Endodermal cell (in vitro differentiated cells): Measurements from ENCODE around the gene PPIP5K2. TPM values are rescaled to one million over a fixed set of nuclear protein-coding genes. Genes with fewer than 3 reads are reported as not detected.

Source experiments
- DNase-seq: peaks from one replicate; pipeline ENCODE4 v3.0.0-alpha.2; 2017
- H3K27ac ChIP-seq: 2 replicates; pipeline ENCODE4 v1.5.1; 2013; ENCODE audit warnings: mild to moderate bottlenecking, low read depth, low read length, moderate library complexity
- H3K27me3 ChIP-seq: 2 replicates; pipeline ENCODE4 v1.6.1; 2013; ENCODE audit warnings: mild to moderate bottlenecking, low read length, moderate library complexity; ENCODE audit not compliant: insufficient read depth, control insufficient read depth, poor library complexity, severe bottlenecking
- H3K36me3 ChIP-seq: 2 replicates; pipeline ENCODE4 v1.7.0; 2013; ENCODE audit warnings: mild to moderate bottlenecking, low read length, moderate library complexity; ENCODE audit not compliant: control insufficient read depth, insufficient read depth
- H3K4me1 ChIP-seq: one replicate; pipeline ENCODE4 v1.7.0; 2013; ENCODE audit warnings: low read length; ENCODE audit not compliant: control insufficient read depth, insufficient read depth
- H3K4me3 ChIP-seq: 2 replicates; pipeline ENCODE4 v1.5.1; 2013; ENCODE audit warnings: mild to moderate bottlenecking, low read length, moderate library complexity
- H3K9ac ChIP-seq: 2 replicates; pipeline ENCODE4 v1.6.1; 2013; ENCODE audit warnings: mild to moderate bottlenecking, low read length, moderate library complexity; ENCODE audit not compliant: poor library complexity, severe bottlenecking; ENCODE audit errors: extremely low read depth
- H3K9me3 ChIP-seq: 2 replicates; pipeline ENCODE4 v1.6.1; 2013; ENCODE audit warnings: mild to moderate bottlenecking, low read length, moderate library complexity; ENCODE audit not compliant: control insufficient read depth
- H3K27ac Mint-ChIP-seq: 2 replicates; pipeline ENCODE4 v1.8.0; 2020; ENCODE audit warnings: mixed read lengths
- H3K27me3 Mint-ChIP-seq: 2 replicates; pipeline ENCODE4 v1.8.0; 2021; ENCODE audit warnings: mild to moderate bottlenecking, mixed read lengths; ENCODE audit not compliant: insufficient read depth
- H3K36me3 Mint-ChIP-seq: 2 replicates; pipeline ENCODE4 v1.8.0; 2020; ENCODE audit warnings: low read depth, mixed read lengths
- H3K4me1 Mint-ChIP-seq: 2 replicates; pipeline ENCODE4 v1.8.0; 2020; ENCODE audit warnings: mixed read lengths
- H3K4me3 Mint-ChIP-seq: 2 replicates; pipeline ENCODE4 v1.8.0; 2020; ENCODE audit warnings: mild to moderate bottlenecking, moderate library complexity, mixed read lengths
- H3K9me3 Mint-ChIP-seq: 2 replicates; pipeline ENCODE4 v1.8.0; 2020; ENCODE audit warnings: mild to moderate bottlenecking, mixed read lengths
- CTCF ChIP-seq: fragments of 200-600 bp; sonication (generic); conservative IDR thresholded peaks from 2 replicates; pipeline ENCODE4 v1.5.0; 2021; ENCODE audit warnings: antibody characterized with exemption, mild to moderate bottlenecking
- WGBS, 2 experiments: methylation state at CpG; one replicate each; pipeline versions ENCODE4 v1.1.5 to v1.1.7; 2013; ENCODE audit warnings: missing lambda C conversion rate in 2 of 2, mixed read lengths in 1 of 2; ENCODE audit not compliant: insufficient coverage in 1 of 2, insufficient read length in 1 of 2; 5-methylcytosine and 5-hydroxymethylcytosine counted together
- total RNA-seq, 2 donors: library from RNA; stranded (reverse); fragmentation: NEBNext Ultra II Directional in 1 of 2; extraction: Animal tissue kit (Norgen Biotek cat#: 25700) in 1 of 2; gene quantifications; 2 replicates in 1 of 2; 3 replicates in 1 of 2; pipeline ENCODE4 v1.2.1, GENCODE V29; 2021

Gene PPIP5K2
- total RNA-seq, 2 donors from 2014 or later: 67.1 to 68.0 TPM

GRCh38 chr5:103256178-103256577, 136.1 kb downstream of the PPIP5K2 start:
- no peak overlapping the region for H3K27ac ChIP-seq
- no peak overlapping the region for H3K4me3 ChIP-seq
- no peak overlapping the region for H3K9ac ChIP-seq
- Mint-ChIP-seq H3K36me3 (no peaks in the 10 kb centered on the region), H3K9me3 (no peaks in the 10 kb centered on the region), H3K27ac (no peak overlapping the region), H3K27me3 (no peaks in the 10 kb centered on the region), H3K4me3 (no peak overlapping the region), H3K4me1 (peaks cover 14% of the 10 kb centered on the region)
- H3K4me1 ChIP-seq: peaks cover 8% of the 10 kb centered on the region
- H3K9me3 ChIP-seq: no peaks in the 10 kb centered on the region
- no peak for DNase-seq
- no peaks in the 10 kb centered on the region for H3K36me3 ChIP-seq
- WGBS, 2 experiments: 82% methylated on average over 4 of the region's 4 CpGs
- peak; percentile 52 for TF ChIP-seq CTCF
- H3K27me3 ChIP-seq: no peaks in the 10 kb centered on the region

- TF ChIP-seq CTCF: no peak
- H3K4me3 ChIP-seq: peak within 1 kb of the TSS; percentile 91
- H3K36me3 ChIP-seq: no peaks in the 10 kb centered on the region
- H3K27me3 ChIP-seq: no peaks in the 10 kb centered on the region
- H3K9me3 ChIP-seq: no peaks in the 10 kb centered on the region
- peak within 1 kb of the TSS; percentile 85 for H3K27ac ChIP-seq
- WGBS, 2 experiments: 0% methylated on average over 45 of the region's 45 CpGs; no CpG with 5 or more reads in 1 of the 2 experiments
- Mint-ChIP-seq H3K27me3 (no peaks in the 10 kb centered on the region), H3K4me1 (peaks cover 31% of the 10 kb centered on the region), H3K9me3 (no peaks in the 10 kb centered on the region), H3K4me3 (peak within 1 kb of the TSS; percentile 93), H3K27ac (peak within 1 kb of the TSS; percentile 87), H3K36me3 (no peaks in the 10 kb centered on the region)
- H3K9ac ChIP-seq: peak within 1 kb of the TSS; percentile 40
- peak; percentile 99 for DNase-seq
- peaks cover 8% of the 10 kb centered on the region for H3K4me1 ChIP-seq
Measured at GRCh38 chr5:103258368-103258956, 138.4 kb downstream of the PPIP5K2 start, which contains the start of gene MACIR. MACIR (plus strand) TSS chr5:103258763; CDS start chr5:103275920, 17,157 bp downstream.

GRCh38 chr5:103258957-103259704, 139.0 kb downstream of the PPIP5K2 start:
- Histone ChIP-seq H3K9me3 (no peaks in the 10 kb centered on the region), H3K4me3 (peak overlapping the region; percentile 91), H3K4me1 (peaks cover 8% of the 10 kb centered on the region), H3K36me3 (no peaks in the 10 kb centered on the region), H3K9ac (peak overlapping the region; percentile 40), H3K27ac (peak overlapping the region; percentile 85), H3K27me3 (no peaks in the 10 kb centered on the region)
- Mint-ChIP-seq H3K27ac (peak overlapping the region; percentile 87), H3K27me3 (no peaks in the 10 kb centered on the region), H3K4me3 (peak overlapping the region; percentile 93), H3K9me3 (no peaks in the 10 kb centered on the region), H3K36me3 (no peaks in the 10 kb centered on the region), H3K4me1 (peaks cover 37% of the 10 kb centered on the region)
- WGBS, 2 experiments: 0% methylated on average over 2 to 91 of the region's 91 CpGs
- peak; percentile 90 for DNase-seq
- no peak for TF ChIP-seq CTCF
